Limb (tissue), 2 donors: Measurements from ENCODE around the gene DCLRE1C.
"Not testable (repeated sequence)": the region's sequence is repeated elsewhere in the genome, so short reads cannot be mapped to it uniquely, and the experiment has no call there.

Source experiments
- DNase-seq, 2 donors: peaks; one replicate each; pipeline ENCODE4 v3.0.0-alpha.2; 2016; ENCODE audit errors: extremely low spot score in 2 of 2

DCLRE1C gene

GRCh38 chr10:14954001-14954770 is at the start of gene DCLRE1C:
Gene DCLRE1C, minus strand, starts transcription at chr10:14954096. Its CDS starts 86 bp downstream, at chr10:14954010.
- DNase-seq = peak; percentile 92

- DNase-seq = no peak
Measured at GRCh38 chr10:14995964-14996565, 42.2 kb upstream of the DCLRE1C start.

GRCh38 chr10:14993500-14994455 is 39.9 kb upstream of the DCLRE1C start:
- DNase-seq = not testable (repeated sequence)

- DNase-seq = not testable (repeated sequence)
Measured at GRCh38 chr10:14992336-14992735, 38.4 kb upstream of the DCLRE1C start.

GRCh38 chr10:14991035-14991749 is 37.3 kb upstream of the DCLRE1C start:
- not testable (repeated sequence) for DNase-seq

GRCh38 chr10:14989552-14989951 is 35.7 kb upstream of the DCLRE1C start:
- not testable (repeated sequence) for DNase-seq

GRCh38 chr10:14982744-14983143 is 28.8 kb upstream of the DCLRE1C start:
- no peak for DNase-seq

GRCh38 chr10:14975672-14976273 is 21.9 kb upstream of the DCLRE1C start:
- no peak for DNase-seq

- DNase-seq = not testable (repeated sequence)
Measured at GRCh38 chr10:14974153-14974998, 20.5 kb upstream of the DCLRE1C start.

- peak in 1 of 2 donors; percentile 35 for DNase-seq
Measured at GRCh38 chr10:14971867-14972448, 18.1 kb upstream of the DCLRE1C start.

GRCh38 chr10:14967897-14968296 is 14.0 kb upstream of the DCLRE1C start:
- DNase-seq = no peak

GRCh38 chr10:14959221-14960057 is 5.5 kb upstream of the DCLRE1C start, which contains the start of gene MEIG1:
Gene MEIG1, plus strand, starts transcription at chr10:14959388. Its CDS starts 7,081 bp downstream, at chr10:14966469.
- DNase-seq = peak; percentile 91 to 99

GRCh38 chr10:14958872-14959220 is 5.0 kb upstream of the DCLRE1C start:
- DNase-seq = no peak

GRCh38 chr10:14954934-14955333 is 1.0 kb upstream of the DCLRE1C start:
- DNase-seq = no peak

- DNase-seq = peak in 1 of 2 donors; percentile 30
Measured at GRCh38 chr10:14953424-14954000, 384 bp downstream of the DCLRE1C start.

GRCh38 chr10:14952851-14953423 is 959 bp downstream of the DCLRE1C start:
- no peak for DNase-seq

- no peak for DNase-seq
Measured at GRCh38 chr10:14949291-14949690, 4.6 kb downstream of the DCLRE1C start.

- DNase-seq = no peak
Measured at GRCh38 chr10:14947268-14947667, 6.6 kb downstream of the DCLRE1C start.
